Stimulated activated CD4-positive, alpha-beta T cell treated with anti-CD3 and anti-CD28 coated beads, TNF-alpha, amount 100 ng/mL, for 24 hours (primary cell): ENCODE data around the gene HDGFL3.
"Not testable (repeated sequence)": the region's sequence is repeated elsewhere in the genome, so short reads cannot be mapped to it uniquely, and the experiment has no call there.

Source experiments
- DNase-seq, 3 experiments: peaks; one replicate each; pipeline ENCODE4 v3.0.0-alpha.2; 2020; ENCODE audit warnings: low read depth in 3 of 3

The HDGFL3 gene

GRCh38 chr15:83194528-83194927 is 13.1 kb downstream of the HDGFL3 start:
- DNase-seq: no peak

- no peak for DNase-seq
These were observed 13.9 kb downstream of the HDGFL3 start for GRCh38 chr15:83193721-83194120.

GRCh38 chr15:83192742-83193141 is 14.9 kb downstream of the HDGFL3 start:
- DNase-seq: no peak

- DNase-seq: no peak
These were observed 17.2 kb downstream of the HDGFL3 start for GRCh38 chr15:83190450-83190849.

- DNase-seq: no peak
These were observed 22.1 kb downstream of the HDGFL3 start for GRCh38 chr15:83185561-83185960.

GRCh38 chr15:83178869-83179325 is 28.7 kb downstream of the HDGFL3 start:
- DNase-seq: no peak

GRCh38 chr15:83178390-83178789 is 29.2 kb downstream of the HDGFL3 start:
- no peak for DNase-seq

- DNase-seq: no peak
These were observed 32.7 kb downstream of the HDGFL3 start for GRCh38 chr15:83174891-83175290.

GRCh38 chr15:83170474-83171165 is 37.0 kb downstream of the HDGFL3 start:
- no peak for DNase-seq

- DNase-seq: not testable (repeated sequence)
These were observed 38.0 kb downstream of the HDGFL3 start for GRCh38 chr15:83169576-83169975.

- no peak for DNase-seq
These were observed 40.8 kb downstream of the HDGFL3 start for GRCh38 chr15:83166830-83167229.

GRCh38 chr15:83166218-83166617 is 41.4 kb downstream of the HDGFL3 start:
- DNase-seq: no peak

GRCh38 chr15:83164771-83165404 is 42.7 kb downstream of the HDGFL3 start:
- no peak for DNase-seq

GRCh38 chr15:83164111-83164770 is 43.4 kb downstream of the HDGFL3 start:
- no peak for DNase-seq

- no peak for DNase-seq
These were observed 44.6 kb downstream of the HDGFL3 start for GRCh38 chr15:83163032-83163431.

- no peak for DNase-seq
These were observed 46.9 kb downstream of the HDGFL3 start for GRCh38 chr15:83160741-83161140.

- no peak for DNase-seq
These were observed 49.2 kb downstream of the HDGFL3 start for GRCh38 chr15:83158393-83158792.

GRCh38 chr15:83155942-83156341 is 51.7 kb downstream of the HDGFL3 start:
- DNase-seq: no peak

- DNase-seq: no peak
These were observed 54.3 kb downstream of the HDGFL3 start for GRCh38 chr15:83153288-83153687.

- DNase-seq: no peak
These were observed 62.9 kb downstream of the HDGFL3 start for GRCh38 chr15:83144771-83145170.

GRCh38 chr15:83142151-83142550 is 65.5 kb downstream of the HDGFL3 start:
- not testable (repeated sequence) for DNase-seq

- DNase-seq: no peak
These were observed 74.6 kb downstream of the HDGFL3 start for GRCh38 chr15:83132861-83133523.
